NOMO-1 treated with DMSO at 0.1 percent for 48 hours (cell line): ENCODE results near the gene SHTN1.

ENCODE experiments used
- DNase-seq: peaks from one replicate; lab custom pipeline; 2025; ENCODE audit not compliant: unreplicated experiment; lab: John Stamatoyannopoulos, UW

Gene SHTN1

GRCh38 chr10:116877391-116877790 is 127.6 kb downstream of the SHTN1 start:
- DNase-seq: no peak

GRCh38 chr10:116875897-116876296 is 129.1 kb downstream of the SHTN1 start:
- no peak for DNase-seq

- DNase-seq: no peak
Observed at GRCh38 chr10:116873134-116873533, 131.9 kb downstream of the SHTN1 start.

- DNase-seq: no peak
Observed at GRCh38 chr10:116870949-116871348, 134.0 kb downstream of the SHTN1 start.

GRCh38 chr10:116868722-116869121 is 136.3 kb downstream of the SHTN1 start:
- DNase-seq: no peak

GRCh38 chr10:116868198-116868676 is 136.8 kb downstream of the SHTN1 start:
- no peak for DNase-seq

- no peak for DNase-seq
Observed at GRCh38 chr10:116866987-116867595, 137.9 kb downstream of the SHTN1 start.

- no peak for DNase-seq
Observed at GRCh38 chr10:116866066-116866465, 138.9 kb downstream of the SHTN1 start.

- DNase-seq: no peak
Observed at GRCh38 chr10:116864436-116864835, 140.6 kb downstream of the SHTN1 start.

- DNase-seq: no peak
Observed at GRCh38 chr10:116861796-116862195, 143.2 kb downstream of the SHTN1 start.

- DNase-seq: no peak
Observed at GRCh38 chr10:116857156-116857555, 147.8 kb downstream of the SHTN1 start.

GRCh38 chr10:116853701-116854100 is 151.3 kb downstream of the SHTN1 start:
- DNase-seq: no peak

- no peak for DNase-seq
Observed at GRCh38 chr10:116853287-116853686, 151.7 kb downstream of the SHTN1 start.

GRCh38 chr10:116852246-116852645 is 152.7 kb downstream of the SHTN1 start:
- no peak for DNase-seq

- DNase-seq: no peak
Observed at GRCh38 chr10:116850058-116850611, 154.9 kb downstream of the SHTN1 start.

- no peak for DNase-seq
Observed at GRCh38 chr10:116849248-116850057, 155.5 kb downstream of the SHTN1 start, which contains the start of gene ENO4. Gene ENO4 (plus strand): TSS chr10:116849499. CDS start chr10:116849567, 68 bp downstream.

- DNase-seq: no peak
Observed at GRCh38 chr10:116848944-116849247, 156.1 kb downstream of the SHTN1 start.

GRCh38 chr10:116848032-116848943 is 156.7 kb downstream of the SHTN1 start:
- DNase-seq: peak; percentile 12

GRCh38 chr10:116845823-116846222 is 159.2 kb downstream of the SHTN1 start:
- DNase-seq: no peak

- no peak for DNase-seq
Observed at GRCh38 chr10:116840389-116841075, 164.5 kb downstream of the SHTN1 start.
